GM21515 (cell line): ENCODE results near the gene TCF12.
A peak's percentile ranks its signal among the peaks of the same experiment; 100 is the strongest.

Experiments used
- ATAC-seq: cut with Tn5 transposase; IDR thresholded peaks from one replicate; pipeline ENCODE4 v1.9.1; 2021; ENCODE audit not compliant: unreplicated experiment

TCF12 gene

DNA sequence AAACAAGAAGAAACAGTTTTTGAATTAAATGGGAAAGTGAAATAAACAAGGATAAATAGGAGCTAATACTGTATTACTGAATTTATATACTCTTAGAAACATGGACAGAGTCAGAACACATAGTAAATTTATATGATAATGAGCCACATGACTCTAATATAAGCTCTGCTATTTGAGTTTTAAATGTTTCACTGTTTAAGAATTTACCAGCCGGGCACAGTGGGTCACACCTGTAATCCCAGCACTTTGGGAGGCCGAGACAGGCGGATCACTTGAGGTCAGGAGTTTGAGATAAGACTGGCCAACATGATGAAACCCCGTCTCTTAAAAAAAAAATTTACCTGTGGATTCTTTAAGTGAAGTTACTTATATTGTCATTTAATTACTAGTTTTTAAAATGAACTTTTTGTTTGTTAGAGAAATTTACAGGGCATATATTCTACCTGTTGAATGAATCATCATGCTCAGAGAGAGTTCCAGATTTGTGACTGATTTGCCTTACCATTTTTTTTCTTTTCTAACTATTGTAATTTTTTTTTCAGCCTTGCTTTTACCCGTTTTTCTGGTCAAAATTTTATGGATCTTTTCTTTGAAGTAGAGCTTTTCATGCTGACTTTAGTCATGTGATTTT is 125.7 kb downstream of the TCF12 start:
- no peak for ATAC-seq

DNA sequence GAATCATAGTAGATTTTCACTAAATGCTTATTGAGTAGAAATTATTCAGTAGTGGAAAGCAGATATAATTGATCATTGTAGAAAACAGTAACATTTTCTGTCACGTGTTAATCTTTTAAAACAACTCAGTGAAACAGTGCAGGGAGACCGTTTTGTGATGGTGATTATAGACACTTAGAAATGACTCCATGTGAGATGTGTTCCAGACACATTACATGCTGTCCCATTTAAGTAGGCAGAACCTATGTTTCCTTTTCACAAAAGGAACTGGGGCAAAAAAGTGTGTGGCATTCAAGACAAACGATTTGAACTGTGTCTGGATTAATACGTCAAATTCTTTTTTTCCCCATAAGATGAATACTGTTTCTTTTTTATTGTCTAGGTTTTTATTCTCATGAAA is 126.5 kb downstream of the TCF12 start:
- ATAC-seq = no peak

DNA sequence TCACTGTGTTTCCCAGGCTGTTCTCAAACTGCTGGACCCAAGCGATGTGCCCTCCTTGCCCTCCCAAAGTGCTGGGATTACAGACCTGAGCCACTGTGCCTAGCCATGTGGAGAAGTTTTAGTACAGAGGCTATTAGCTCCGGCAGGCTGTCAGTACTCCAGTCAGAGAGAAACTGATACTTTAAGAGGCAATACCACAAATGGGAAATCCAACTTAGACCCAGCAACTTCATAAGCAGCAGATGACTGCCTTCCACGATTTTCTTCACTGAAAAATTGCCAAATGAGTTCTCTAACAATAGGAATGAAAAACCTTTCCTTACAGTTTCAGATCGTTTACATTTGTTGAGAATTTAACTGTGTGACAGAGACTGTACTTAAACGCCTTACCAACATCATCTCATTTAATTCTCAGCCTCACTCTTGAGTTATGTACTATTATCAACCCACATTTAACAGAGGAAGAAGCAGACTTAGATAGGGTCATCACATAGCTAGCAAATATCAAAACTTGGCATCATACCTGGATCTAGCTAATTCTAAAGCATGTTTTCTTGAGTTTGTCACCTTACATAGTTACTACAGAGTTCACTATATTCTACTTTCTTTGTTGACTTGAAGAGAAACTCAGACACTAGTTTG is 127.4 kb downstream of the TCF12 start:
- peak; percentile 68 for ATAC-seq

DNA sequence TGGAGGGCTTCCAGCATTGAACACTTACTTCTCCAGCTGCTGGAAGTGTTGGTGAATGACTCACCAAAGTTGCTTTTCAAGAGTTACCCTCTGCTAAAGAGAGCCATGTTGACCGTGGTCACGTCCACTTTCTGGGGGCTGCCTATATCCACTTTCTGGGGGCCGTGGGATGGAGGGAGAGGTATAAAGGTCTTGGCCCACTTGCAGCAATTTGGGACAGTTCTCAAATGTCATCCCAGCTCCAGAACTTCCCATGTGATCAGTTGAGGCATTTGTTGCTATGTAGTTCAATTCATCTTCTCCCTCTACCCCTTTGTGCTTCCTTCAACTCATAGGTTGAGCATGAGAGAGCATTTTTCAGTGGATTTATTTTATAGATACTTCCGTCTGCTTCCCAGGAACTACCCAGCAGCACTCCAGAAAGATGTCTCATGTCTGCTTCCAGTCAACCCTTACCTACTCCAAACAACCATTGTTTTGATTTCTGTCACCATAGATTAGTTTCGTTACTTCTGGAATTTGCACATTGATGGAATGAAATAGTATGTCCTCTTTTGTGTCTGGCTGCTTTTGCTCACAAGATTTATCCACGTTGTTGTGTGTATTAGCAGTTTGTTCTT is 130.6 kb downstream of the TCF12 start:
- ATAC-seq = no peak

DNA sequence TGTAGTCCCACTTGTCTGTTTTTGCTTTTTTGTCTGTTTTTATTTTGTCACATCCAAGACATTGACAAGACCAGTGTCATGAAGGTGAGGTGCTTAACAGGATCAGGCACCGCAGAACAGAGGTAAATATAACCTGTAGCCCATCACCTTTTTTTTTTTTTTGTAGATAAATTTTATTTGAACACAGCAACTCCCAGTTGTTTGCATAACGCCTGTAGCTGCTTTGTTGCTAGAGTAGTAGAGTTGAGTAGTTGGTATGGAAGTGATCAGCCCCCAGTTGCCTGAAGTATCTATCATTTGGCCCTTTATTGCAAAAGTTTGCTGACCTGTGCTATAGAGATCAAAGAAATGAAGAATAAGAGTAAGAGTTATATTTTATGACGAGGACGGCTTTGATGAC is 135.0 kb downstream of the TCF12 start:
- no peak for ATAC-seq

DNA sequence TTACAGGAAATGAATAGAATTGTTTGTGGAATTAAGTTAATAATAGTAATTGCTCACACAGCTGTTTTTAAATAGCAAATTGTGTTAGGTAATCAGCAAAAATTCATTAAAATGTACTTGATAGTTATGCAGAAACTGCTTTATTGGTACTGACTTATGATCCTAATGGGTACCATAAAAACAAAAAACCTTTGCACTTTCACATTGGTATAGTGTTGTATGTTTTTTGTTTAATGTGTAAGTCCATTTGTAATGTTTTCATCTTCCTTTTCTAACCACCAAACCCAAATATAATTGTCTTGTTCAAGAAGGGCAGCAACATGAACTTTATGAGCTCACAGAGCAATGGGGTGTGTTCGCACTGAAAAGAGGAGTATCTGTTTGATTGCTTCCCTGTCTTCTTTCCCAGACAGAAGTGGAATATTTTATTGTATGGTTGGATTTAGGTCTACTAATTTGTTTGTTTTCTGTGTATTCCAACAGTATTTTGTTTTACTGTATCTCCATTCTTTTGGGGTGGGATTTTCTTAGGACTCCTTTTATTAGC is 135.8 kb downstream of the TCF12 start:
- no peak for ATAC-seq

DNA sequence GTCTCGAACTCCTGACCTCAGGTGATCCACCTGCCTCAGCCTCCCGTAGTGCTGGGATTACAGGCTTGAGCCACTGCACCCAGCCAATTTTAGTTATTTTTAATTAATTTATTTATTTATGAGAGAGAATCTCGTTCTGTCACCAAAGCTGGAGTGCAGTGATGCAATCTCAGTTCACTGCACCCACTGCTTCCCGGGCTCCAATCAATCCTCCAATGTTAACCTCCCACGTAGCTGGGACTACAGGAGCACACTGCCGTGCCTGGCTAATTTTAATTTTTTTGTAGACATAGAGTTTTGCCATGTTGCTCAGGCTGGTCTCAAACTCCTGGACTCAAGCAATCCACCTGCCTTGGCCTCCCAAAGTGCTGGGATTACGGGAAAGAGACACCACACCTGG is 137.9 kb downstream of the TCF12 start:
- no peak for ATAC-seq

DNA sequence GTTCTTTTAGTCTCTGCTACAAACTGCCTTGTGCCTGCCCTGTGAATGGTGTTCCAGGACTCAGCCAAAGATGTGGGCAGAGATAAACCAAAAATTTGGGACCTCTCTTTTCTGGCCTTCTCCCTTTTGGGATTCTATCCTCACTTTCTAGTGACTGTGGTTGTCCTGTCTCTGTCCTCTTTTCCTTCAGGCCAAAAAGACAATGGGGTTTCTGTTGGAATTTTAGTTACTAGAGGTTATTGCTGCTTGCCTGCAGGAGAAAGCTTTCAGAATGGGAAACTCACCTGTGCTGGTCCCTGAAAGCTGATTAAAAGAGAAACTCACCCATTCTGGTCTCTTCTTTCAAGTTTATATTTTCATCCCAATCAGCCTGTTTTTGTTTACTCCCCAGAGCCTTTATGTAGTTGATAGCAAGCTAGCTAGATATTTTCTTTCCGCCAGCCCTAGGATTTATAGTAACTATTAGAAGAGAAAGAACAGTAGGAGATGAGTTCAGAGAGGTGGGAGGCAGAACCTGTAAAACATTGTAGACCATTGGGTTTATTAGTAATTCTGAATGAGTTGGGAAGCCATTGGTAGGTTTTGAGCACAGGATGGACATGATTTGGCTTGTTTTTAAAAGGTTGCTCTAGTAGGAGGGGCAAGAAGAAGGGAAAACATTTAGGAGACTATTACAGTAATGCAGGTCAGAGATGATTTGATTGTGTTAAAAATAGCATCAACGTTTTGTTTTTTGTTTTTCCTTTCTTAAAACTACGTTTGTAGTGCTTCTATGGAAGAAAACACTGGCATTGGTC is 138.9 kb downstream of the TCF12 start:
- no peak for ATAC-seq

DNA sequence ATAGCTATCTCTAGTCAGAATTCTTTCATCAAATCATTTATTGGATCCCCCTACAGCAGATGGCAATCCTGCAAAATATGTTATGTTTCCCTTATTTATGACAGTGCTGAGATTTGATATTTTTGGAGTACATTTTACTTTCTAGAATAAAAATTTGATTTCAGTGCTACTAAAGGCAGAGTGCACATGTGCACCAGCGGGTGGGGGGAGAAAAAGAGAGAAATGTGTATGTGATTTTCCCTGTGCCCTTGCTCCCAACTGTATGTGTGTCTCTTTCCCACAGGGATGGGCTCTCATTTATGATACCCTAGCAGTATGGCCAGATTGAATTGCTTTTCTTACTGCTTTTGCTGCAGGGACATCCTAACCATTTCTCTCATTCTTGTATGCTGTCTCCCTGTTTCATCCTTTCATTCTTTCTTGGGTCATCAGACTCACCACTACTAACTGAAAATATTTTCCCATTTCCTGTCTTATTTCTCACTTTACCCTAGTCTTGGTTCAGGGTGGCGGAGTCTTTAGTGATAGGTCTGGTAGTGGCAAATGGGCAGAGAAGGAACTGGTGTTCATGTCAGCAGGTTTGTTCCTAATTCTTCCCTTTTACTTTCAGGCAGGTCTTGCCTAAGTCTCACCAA is 140.7 kb downstream of the TCF12 start:
- no peak for ATAC-seq

DNA sequence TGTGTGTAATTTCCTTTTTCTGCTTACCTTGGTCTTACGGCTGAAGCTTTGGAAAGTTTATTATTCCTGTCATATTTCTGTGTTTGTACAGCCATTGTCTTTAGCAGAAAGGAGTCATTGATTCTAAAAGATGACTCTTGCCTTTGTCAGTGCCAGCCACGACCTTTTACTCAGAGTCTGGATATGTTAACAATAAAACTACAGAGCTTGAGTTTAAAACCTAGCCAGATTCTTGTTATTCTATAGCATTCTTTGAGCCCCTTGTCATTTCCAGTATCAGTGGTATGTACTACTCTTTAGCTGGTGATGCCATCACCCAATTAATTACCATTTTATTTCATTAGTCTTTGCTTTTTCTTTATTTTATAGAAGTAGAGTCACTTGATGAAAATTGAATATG is 142.4 kb downstream of the TCF12 start:
- ATAC-seq = no peak

DNA sequence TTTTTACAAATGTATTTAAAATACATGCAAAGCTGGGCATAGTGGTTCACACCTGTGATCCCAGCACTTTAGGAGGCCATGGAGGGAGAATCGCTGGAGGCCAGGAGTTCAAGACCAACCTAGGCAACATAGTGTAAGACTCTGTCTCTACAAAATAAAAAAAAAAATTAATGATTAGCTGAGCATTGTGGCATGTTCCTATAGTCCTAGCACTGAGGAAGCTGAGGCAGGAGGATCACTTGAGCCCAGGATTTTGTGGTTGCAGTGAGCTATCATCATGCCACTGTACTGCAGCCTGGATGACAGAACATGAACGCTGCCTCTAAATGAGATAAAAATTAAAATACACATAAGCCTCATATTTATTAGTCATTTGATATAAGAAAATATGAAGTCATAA is 142.8 kb downstream of the TCF12 start:
- ATAC-seq = no peak

DNA sequence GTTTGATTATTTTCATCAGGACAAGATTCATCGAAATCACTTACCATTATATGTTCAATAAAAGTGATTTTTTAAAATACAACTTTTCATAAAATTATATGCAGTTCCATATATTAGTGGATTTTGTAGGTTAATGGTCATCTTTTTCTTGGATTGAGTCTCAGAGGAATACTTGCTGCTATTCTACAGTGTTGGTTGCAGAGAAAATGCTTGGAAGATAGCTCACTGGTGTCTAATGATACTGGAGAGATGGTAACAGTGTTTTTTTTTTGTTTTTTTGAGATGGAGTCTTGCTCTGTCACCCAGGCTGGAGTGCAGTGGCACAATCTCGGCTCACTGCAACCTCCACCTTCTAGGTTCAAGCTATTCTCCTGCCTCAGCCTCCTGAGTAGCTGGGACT is 143.3 kb downstream of the TCF12 start:
- no peak for ATAC-seq

DNA sequence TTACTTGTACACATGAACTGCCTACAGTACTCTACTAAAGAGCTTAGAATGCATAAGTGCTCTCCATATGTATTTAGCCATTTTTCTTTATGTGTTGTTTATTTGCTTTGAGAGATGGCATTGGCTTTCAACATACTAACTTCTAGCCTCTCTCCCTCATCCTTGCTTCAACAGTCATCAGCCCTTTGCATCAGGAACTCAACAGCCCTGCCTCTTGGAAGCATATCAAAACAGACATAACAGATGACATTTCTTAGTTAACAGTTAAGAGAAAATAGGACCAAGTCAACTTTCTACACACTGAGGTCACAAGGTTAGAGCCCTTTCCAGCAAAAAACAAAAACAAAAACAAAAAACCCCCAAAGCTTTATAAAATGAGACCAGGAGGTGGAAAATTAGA is 145.6 kb downstream of the TCF12 start:
- no peak for ATAC-seq

DNA sequence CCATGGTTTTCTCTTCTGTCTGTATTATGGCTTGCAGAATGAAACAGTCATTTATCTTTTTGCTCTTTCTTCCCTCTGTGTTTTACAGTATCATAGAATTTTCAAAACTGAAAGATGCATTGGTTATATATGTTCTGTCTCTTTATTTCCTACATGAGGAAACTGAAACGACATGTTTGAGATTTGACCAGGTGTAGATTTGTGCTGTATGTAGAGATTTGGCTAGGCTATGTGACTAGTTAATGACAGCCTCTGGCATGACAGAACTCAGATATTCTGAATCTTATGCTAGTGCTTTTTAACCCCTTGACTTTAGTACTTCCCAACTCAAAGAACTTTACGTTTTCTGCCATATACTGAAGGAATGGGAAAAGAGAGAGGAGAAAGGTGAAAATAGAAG is 151.0 kb downstream of the TCF12 start:
- no peak for ATAC-seq

DNA sequence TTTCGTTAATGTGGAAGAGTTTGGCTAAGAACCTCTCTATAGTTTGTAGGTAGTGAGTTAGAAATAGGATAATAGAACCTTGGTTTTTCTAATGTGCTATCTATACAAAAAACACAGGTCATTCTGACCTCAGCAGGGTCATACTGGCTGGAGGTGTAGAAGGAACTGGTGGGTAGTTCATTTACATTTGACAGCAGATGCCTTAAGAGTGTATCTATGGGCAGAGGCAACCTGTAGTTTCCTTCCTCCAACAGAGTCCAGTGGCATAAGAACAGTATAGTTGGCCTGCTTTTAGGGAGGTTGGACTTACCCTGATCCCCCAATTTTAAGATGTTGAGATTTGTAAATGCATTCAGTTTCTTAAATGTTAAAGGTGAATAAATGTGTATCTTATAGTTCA is 152.2 kb downstream of the TCF12 start:
- ATAC-seq = no peak

DNA sequence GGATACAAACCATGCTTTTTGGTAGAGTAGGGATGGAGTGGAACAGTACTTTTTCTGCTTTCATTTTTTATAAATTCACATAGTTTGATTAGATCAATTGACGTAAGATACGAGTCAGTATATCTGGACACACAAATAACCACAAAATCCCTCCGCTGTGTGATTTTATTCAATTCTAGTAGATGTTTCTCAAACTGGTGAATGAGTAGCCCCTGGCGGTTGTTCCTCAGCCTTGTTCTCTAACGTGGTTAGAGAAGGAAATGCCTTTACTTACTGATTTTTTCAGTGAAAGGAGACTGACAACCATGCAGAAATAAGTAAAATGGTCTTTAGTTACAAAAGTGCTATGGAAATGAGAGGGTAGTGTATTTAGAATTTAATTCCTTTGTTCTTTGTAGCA is 161.0 kb downstream of the TCF12 start:
- ATAC-seq = no peak

DNA sequence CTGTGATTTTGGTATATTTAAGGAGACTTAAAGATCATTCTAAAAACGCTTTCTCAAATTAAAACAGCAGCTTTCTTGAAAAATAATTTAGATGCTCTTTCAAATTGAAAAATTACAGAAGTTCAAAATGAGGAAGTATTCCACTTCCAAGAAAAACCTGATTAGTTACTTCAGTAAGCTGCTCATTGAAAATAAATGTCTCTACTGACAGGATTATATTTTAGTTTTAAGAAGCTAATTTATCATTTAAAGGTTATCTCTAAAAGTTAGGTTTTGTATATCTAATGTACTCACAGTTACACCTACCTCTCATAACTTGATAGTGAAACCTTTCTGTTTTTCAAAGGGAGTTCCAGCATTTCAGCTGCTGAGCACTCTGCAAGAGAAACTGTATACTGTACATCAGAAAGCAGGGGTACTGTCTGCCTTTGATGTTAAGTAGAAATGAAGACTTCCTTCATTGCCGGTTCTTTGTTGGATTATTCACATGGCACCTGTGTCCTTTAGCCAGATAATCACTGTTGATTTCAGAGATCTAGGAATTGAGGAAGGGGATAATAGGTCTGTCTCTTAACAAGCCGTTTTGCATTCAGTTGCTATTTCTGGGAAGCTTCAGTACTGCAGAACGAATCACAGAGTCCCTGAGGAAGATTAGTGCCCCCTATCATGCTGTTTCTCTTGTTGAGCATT is 161.6 kb downstream of the TCF12 start:
- ATAC-seq = peak; percentile 64

DNA sequence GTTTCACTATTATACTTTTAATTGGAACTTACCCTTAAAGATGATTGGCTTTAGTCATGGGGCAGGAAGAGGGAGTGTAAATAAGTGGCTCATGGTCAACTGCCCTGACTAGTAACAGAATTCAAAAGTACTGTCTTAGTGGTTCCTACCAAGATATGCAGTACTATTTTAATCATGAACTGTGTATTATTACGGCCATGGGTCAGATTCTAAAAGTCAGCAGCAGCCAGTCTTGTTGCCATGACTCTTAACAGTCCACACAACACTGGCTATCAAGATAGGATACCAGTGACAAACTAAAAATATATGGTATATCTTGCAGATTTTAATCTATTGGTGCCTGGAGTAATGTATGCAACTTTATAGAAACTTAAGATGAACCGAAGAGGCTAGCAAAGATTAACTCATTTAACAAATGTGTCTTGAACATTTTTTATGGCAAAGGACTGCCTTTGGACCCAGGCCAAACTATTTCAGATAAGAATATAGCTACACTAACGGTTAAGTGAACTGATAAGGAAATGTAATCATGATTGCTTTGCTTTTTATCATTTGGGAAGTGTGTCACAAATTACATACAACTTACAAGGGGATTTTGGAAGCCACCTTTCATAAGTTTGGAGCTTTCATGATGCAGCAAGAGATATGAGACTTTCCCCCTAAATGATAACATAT is 163.7 kb downstream of the TCF12 start:
- no peak for ATAC-seq

DNA sequence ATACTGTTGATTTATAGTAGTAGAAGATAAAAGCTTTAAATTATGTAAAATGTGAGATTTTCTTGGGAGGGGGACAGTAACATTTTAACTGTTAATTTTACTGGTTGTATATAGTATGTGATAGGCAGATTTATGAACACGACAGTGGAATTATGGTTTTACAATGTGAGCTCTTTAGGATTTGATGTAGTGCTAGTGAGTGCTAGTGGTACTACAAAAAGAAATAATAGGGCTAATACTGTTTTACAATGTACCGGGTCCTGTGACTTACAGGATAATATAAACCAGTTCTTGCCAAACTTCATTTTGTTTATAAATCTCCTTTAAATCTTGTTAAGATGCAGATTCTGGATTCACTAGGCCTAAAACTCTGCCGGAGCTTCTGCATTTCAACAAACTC is 165.7 kb downstream of the TCF12 start:
- no peak for ATAC-seq

DNA sequence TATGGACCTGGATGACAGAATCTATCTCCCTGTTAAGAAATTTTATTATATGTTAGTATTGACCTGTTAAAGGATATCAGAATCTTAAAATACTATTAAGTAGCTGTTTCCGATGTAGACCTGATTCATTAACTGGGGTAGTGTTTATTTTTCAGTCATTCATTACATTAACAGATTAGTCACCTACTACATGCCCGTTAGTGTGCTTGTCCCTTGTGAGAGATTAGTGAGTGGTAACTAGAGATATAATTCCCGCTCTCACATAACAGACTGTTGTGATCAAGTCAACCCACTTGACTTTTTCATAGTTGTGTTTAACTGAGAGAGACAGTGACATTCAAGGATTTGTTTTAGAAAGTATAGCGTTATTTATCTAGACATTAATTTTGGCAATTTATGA is 166.8 kb downstream of the TCF12 start:
- ATAC-seq = no peak
